Natural killer cell treated with Interleukin-12 subunit alpha and Interleukin-12 subunit beta and Interleukin-15 and Interleukin-18, amount 100 ng/mL, for 72 hours (primary cell): ENCODE measurements around the gene GH2. TPM values are rescaled to one million over a fixed set of nuclear protein-coding genes. Genes with fewer than 3 reads are reported as not detected.

Experiments
- ATAC-seq, 2 donors: fragments of 150-1000 bp; cut with Tn5 transposase in 1 of 2; sonication (Bioruptor Pico), chemical (Tn5 transposase) in 1 of 2; 2 replicates each; pipeline ENCODE4 v1.10.0; 2021
- DNase-seq: peaks from one replicate; pipeline ENCODE4 v3.0.0; 2022; ENCODE audit warnings: low spot score
- H3K27ac Mint-ChIP-seq, 2 donors: 1 replicate in 1 of 2; 2 replicates in 1 of 2; pipeline ENCODE4 v1.8.0; 2022; ENCODE audit warnings: mixed read lengths in 2 of 2, mild to moderate bottlenecking in 1 of 2, moderate library complexity in 1 of 2
- H3K27me3 Mint-ChIP-seq, 2 donors: 1 replicate in 1 of 2; 2 replicates in 1 of 2; pipeline ENCODE4 v1.8.0; 2022; ENCODE audit warnings: mixed read lengths in 2 of 2
- H3K36me3 Mint-ChIP-seq: one replicate; pipeline ENCODE4 v1.8.0; 2022; ENCODE audit warnings: mixed read lengths
- H3K4me1 Mint-ChIP-seq, 2 donors: 1 replicate in 1 of 2; 2 replicates in 1 of 2; pipeline ENCODE4 v1.8.0; 2022; ENCODE audit warnings: low read depth in 2 of 2, mixed read lengths in 2 of 2, mild to moderate bottlenecking in 1 of 2
- H3K4me3 Mint-ChIP-seq: one replicate; pipeline ENCODE4 v1.8.0; 2022; ENCODE audit warnings: mixed read lengths
- H3K9me3 Mint-ChIP-seq: 2 replicates; pipeline ENCODE4 v1.8.0; 2022; ENCODE audit warnings: mixed read lengths
- total RNA-seq, 2 donors: library from RNA; stranded (reverse); gene quantifications; one replicate each; pipeline ENCODE4 v1.2.3, GENCODE V29; 2022

GH2 gene
- total RNA-seq, 2 donors from 2014 or later, result not detected

GRCh38 chr17:63836811-63837210 lies 44.9 kb downstream of the GH2 start:
- no peaks in the 10 kb centered on the region for H3K27me3 Mint-ChIP-seq
- no peak for ATAC-seq
- peaks cover 13% of the 10 kb centered on the region for H3K36me3 Mint-ChIP-seq
- peaks cover 22 to 37% of the 10 kb centered on the region in 2 donors for H3K4me1 Mint-ChIP-seq
- no peak for DNase-seq
- no peak overlapping the region for H3K4me3 Mint-ChIP-seq
- no peaks in the 10 kb centered on the region for H3K9me3 Mint-ChIP-seq
- no peak overlapping the region for H3K27ac Mint-ChIP-seq

- H3K9me3 Mint-ChIP-seq, result no peaks in the 10 kb centered on the region
- DNase-seq, result no peak
- no peak for ATAC-seq
- peaks cover 13% of the 10 kb centered on the region for H3K36me3 Mint-ChIP-seq
- peak overlapping the region; percentile 21 to 64 for H3K27ac Mint-ChIP-seq
- H3K4me1 Mint-ChIP-seq, result peaks cover 6 to 32% of the 10 kb centered on the region in 2 donors
- H3K27me3 Mint-ChIP-seq, result no peaks in the 10 kb centered on the region
- H3K4me3 Mint-ChIP-seq, result no peak overlapping the region
Observed at GRCh38 chr17:63835167-63835720, 46.5 kb downstream of the GH2 start.

GRCh38 chr17:63834431-63835166 lies 47.1 kb downstream of the GH2 start:
- peak; percentile 72 to 74 for ATAC-seq
- Mint-ChIP-seq H3K4me1 (peaks cover 11 to 38% of the 10 kb centered on the region in 2 donors), H3K4me3 (no peak overlapping the region), H3K36me3 (peaks cover 20% of the 10 kb centered on the region), H3K9me3 (no peaks in the 10 kb centered on the region), H3K27me3 (no peaks in the 10 kb centered on the region), H3K27ac (peak overlapping the region; percentile 21 to 64)
- DNase-seq, result peak; percentile 63

GRCh38 chr17:63833741-63834373 lies 47.9 kb downstream of the GH2 start:
- H3K4me3 Mint-ChIP-seq, result no peak overlapping the region
- ATAC-seq (no peak), DNase-seq (no peak)
- no peaks in the 10 kb centered on the region for H3K27me3 Mint-ChIP-seq
- peaks cover 22% of the 10 kb centered on the region for H3K36me3 Mint-ChIP-seq
- H3K9me3 Mint-ChIP-seq, result no peaks in the 10 kb centered on the region
- H3K27ac Mint-ChIP-seq, result peak overlapping the region in 1 of 2 donors; percentile 54
- H3K4me1 Mint-ChIP-seq, result peaks cover 19 to 45% of the 10 kb centered on the region in 2 donors

GRCh38 chr17:63833026-63833740 lies 48.6 kb downstream of the GH2 start:
- H3K27ac Mint-ChIP-seq, result peak overlapping the region in 1 of 2 donors; percentile 54
- peaks cover 22% of the 10 kb centered on the region for H3K36me3 Mint-ChIP-seq
- H3K27me3 Mint-ChIP-seq, result no peaks in the 10 kb centered on the region
- no peak overlapping the region for H3K4me3 Mint-ChIP-seq
- no peak for ATAC-seq
- H3K9me3 Mint-ChIP-seq, result no peaks in the 10 kb centered on the region
- DNase-seq, result no peak
- H3K4me1 Mint-ChIP-seq, result peaks cover 25 to 49% of the 10 kb centered on the region in 2 donors

GRCh38 chr17:63832455-63832854 lies 49.3 kb downstream of the GH2 start:
- DNase-seq, result no peak
- Mint-ChIP-seq H3K4me3 (no peak overlapping the region), H3K4me1 (peaks cover 29 to 48% of the 10 kb centered on the region in 2 donors), H3K27me3 (no peaks in the 10 kb centered on the region), H3K36me3 (peaks cover 22% of the 10 kb centered on the region), H3K9me3 (no peaks in the 10 kb centered on the region), H3K27ac (no peak overlapping the region)
- no peak for ATAC-seq

GRCh38 chr17:63832014-63832413 lies 49.7 kb downstream of the GH2 start:
- no peak for ATAC-seq
- peak overlapping the region in 1 of 2 donors; percentile 39 for H3K27ac Mint-ChIP-seq
- H3K4me3 Mint-ChIP-seq, result no peak overlapping the region
- DNase-seq, result no peak
- H3K9me3 Mint-ChIP-seq, result no peaks in the 10 kb centered on the region
- H3K4me1 Mint-ChIP-seq, result peaks cover 29 to 45% of the 10 kb centered on the region in 2 donors
- H3K36me3 Mint-ChIP-seq, result peaks cover 22% of the 10 kb centered on the region
- no peaks in the 10 kb centered on the region for H3K27me3 Mint-ChIP-seq

GRCh38 chr17:63831505-63831904 lies 50.2 kb downstream of the GH2 start:
- ATAC-seq, result no peak
- DNase-seq, result no peak
- H3K36me3 Mint-ChIP-seq, result peaks cover 22% of the 10 kb centered on the region
- H3K27me3 Mint-ChIP-seq, result no peaks in the 10 kb centered on the region
- peak overlapping the region; percentile 39 to 63 for H3K27ac Mint-ChIP-seq
- no peak overlapping the region for H3K4me3 Mint-ChIP-seq
- H3K4me1 Mint-ChIP-seq, result peaks cover 29 to 41% of the 10 kb centered on the region in 2 donors
- H3K9me3 Mint-ChIP-seq, result no peaks in the 10 kb centered on the region

GRCh38 chr17:63830904-63831491 lies 50.7 kb downstream of the GH2 start:
- ATAC-seq, result no peak
- Mint-ChIP-seq H3K36me3 (peaks cover 22% of the 10 kb centered on the region), H3K27ac (peak overlapping the region; percentile 39 to 63), H3K27me3 (no peaks in the 10 kb centered on the region), H3K4me1 (peaks cover 33 to 46% of the 10 kb centered on the region in 2 donors), H3K4me3 (no peak overlapping the region), H3K9me3 (no peaks in the 10 kb centered on the region)
- no peak for DNase-seq

GRCh38 chr17:63830278-63830677 lies 51.5 kb downstream of the GH2 start:
- DNase-seq (no peak), ATAC-seq (no peak)
- Mint-ChIP-seq H3K4me3 (no peak overlapping the region), H3K9me3 (no peaks in the 10 kb centered on the region), H3K27me3 (no peaks in the 10 kb centered on the region), H3K36me3 (peaks cover 14% of the 10 kb centered on the region), H3K27ac (peak overlapping the region; percentile 74 to 99), H3K4me1 (peaks cover 33 to 51% of the 10 kb centered on the region in 2 donors)

Other genes with a start within 250 kb of the GH2 start
- gene LIMD2, start 181.8 kb downstream of the GH2 start, total RNA-seq, result 100 to 1,000 TPM; 114 to 185 TPM
- 10 to 100 TPM; 59.5 to 86.5 TPM for gene STRADA, start 140.1 kb downstream of the GH2 start, total RNA-seq
- gene CCDC47, start 108.3 kb downstream of the GH2 start, total RNA-seq, result 100 to 1,000 TPM in 1 of 2 donors, 10 to 100 TPM in 1; 72.6 to 102 TPM
- gene DDX42, start 107.8 kb downstream of the GH2 start, total RNA-seq, result 100 to 1,000 TPM; 107 to 161 TPM
- gene PSMC5, start 54.5 kb downstream of the GH2 start, total RNA-seq, result 100 to 1,000 TPM; 163 to 202 TPM
- gene FTSJ3, start 54.3 kb downstream of the GH2 start, total RNA-seq, result 100 to 1,000 TPM in 1 of 2 donors, 10 to 100 TPM in 1; 74.2 to 116 TPM
- 100 to 1,000 TPM; 102 to 136 TPM for gene SMARCD2, start 39.3 kb downstream of the GH2 start, total RNA-seq
- not detected for gene CSH2, start 8.3 kb downstream of the GH2 start, total RNA-seq
- gene CSH1, start 14.6 kb upstream of the GH2 start, total RNA-seq, result not detected
- gene CSHL1, start 29.3 kb upstream of the GH2 start, total RNA-seq, result not detected
- not detected for gene GH1, start 36.9 kb upstream of the GH2 start, total RNA-seq
- 10 to 100 TPM; 33.8 to 58.6 TPM for gene CD79B, start 50.4 kb upstream of the GH2 start, total RNA-seq
- gene SCN4A, start 91.0 kb upstream of the GH2 start, total RNA-seq, result under 1 TPM in 1 of 2 donors, not detected in 1; 0.08 TPM
- 1 to 10 TPM in 1 of 2 donors, under 1 TPM in 1; 0.50 to 1.0 TPM for gene PRR29, start 116.4 kb upstream of the GH2 start, total RNA-seq
- 10 to 100 TPM; 14.1 to 20.7 TPM for gene ICAM2, start 138.7 kb upstream of the GH2 start, total RNA-seq
- 100 to 1,000 TPM; 131 TPM for gene ERN1, start 248.2 kb upstream of the GH2 start, total RNA-seq